Measurements from ENCODE around the gene NPPB. TPM values are rescaled to one million over a fixed set of nuclear protein-coding genes. Genes with fewer than 3 reads are reported as not detected.

The NPPB gene

DNA sequence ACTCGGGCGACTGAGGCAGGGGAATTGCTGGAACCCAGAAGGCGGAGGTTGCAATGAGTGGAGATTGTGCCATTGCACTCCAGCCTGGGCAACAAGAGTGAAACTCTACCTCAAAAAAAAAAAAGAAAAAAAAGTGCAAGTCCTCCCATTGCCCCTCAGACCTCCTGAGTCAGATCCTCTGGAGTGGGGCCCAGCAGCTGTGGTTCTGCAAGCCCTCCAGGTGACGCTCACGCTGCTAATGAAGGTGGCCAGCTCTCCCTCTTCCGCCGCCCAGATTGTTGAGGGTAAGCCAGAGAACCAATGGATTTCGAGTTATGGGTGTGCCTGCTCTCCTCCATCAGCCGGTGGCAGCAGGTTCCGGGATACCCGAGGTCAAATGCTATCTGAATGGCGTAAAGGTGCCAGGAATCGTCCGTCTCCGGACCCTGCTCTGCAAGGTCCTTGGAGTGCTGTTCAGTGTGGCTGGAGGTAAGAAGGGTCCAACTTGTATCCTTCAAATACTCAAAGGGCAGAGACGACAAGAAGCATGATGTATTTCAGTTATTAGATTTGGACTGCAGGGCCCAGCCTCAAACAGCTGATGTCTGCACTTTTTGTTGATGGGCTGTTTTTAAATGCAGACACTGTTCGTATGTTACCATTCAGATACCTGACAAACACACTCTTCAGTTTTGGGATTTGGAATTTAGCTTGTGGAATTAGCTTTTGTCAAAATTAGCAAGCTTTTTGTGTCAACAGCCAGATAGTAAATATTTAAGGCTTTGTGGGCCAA, 35.2 kb downstream of the NPPB start:
- no peaks in the 10 kb centered on the region for H3K79me1 ChIP-seq (ENCODE audit: low read length)
- H2AK5ac ChIP-seq (ENCODE audit: low read length), result no peak overlapping the region

GRCh38 chr1:11822091-11822490, 36.7 kb downstream of the NPPB start:
- Histone ChIP-seq H3K27me3 (ENCODE audit: insufficient read depth, low read length, poor library complexity) (no peaks in the 10 kb centered on the region), H4K8ac (ENCODE audit: low read depth, low read length) (no peak overlapping the region), H2BK5ac (ENCODE audit: low read length) (no peak overlapping the region), H3K18ac (ENCODE audit: low read length) (no peak overlapping the region), H3K4ac (ENCODE audit: low read depth, low read length) (no peak overlapping the region), H2BK120ac (ENCODE audit: low read depth, low read length) (no peak overlapping the region), H3K9ac (ENCODE audit: low read length) (no peak overlapping the region), H2BK15ac (replicated peaks; ENCODE audit: low read depth) (no peak overlapping the region), H3K4me3 (ENCODE audit: low read length) (no peak overlapping the region), H3K4me1 (ENCODE audit: control insufficient read depth, low read depth, low read length) (no peaks in the 10 kb centered on the region), H3K79me1 (ENCODE audit: low read length) (no peaks in the 10 kb centered on the region), H3K23ac (ENCODE audit: low read length) (no peak overlapping the region), H3K4me2 (ENCODE audit: low read length) (no peak overlapping the region), H4K5ac (ENCODE audit: low read length) (no peak overlapping the region), H2AK5ac (ENCODE audit: low read length) (no peak overlapping the region), H3K79me2 (ENCODE audit: control insufficient read depth, insufficient read depth, low read length) (no peaks in the 10 kb centered on the region), H3K27ac (ENCODE audit: low read depth, low read length) (no peak overlapping the region), H3K36me3 (ENCODE audit: control insufficient read depth, insufficient read depth, low read length) (peaks cover 10% of the 10 kb centered on the region), H3K56ac (ENCODE audit: low read length) (no peak overlapping the region)
- WGBS (ENCODE audit: extremely low coverage, insufficient coverage, low lambda C conversion rate), result no CpG with 5 or more reads among the region's 3 CpGs
- DNase-seq, result no peak

More for the DNA sequence above, 35.2 kb downstream of the NPPB start:
- no CpG with 5 or more reads among the region's 17 CpGs for WGBS (ENCODE audit: extremely low coverage, insufficient coverage, low lambda C conversion rate)
- Histone ChIP-seq H3K4ac (ENCODE audit: low read depth, low read length) (no peak overlapping the region), H2BK15ac (replicated peaks; ENCODE audit: low read depth) (no peak overlapping the region), H4K5ac (ENCODE audit: low read length) (no peak overlapping the region), H3K4me2 (ENCODE audit: low read length) (no peak overlapping the region), H2BK120ac (ENCODE audit: low read depth, low read length) (no peak overlapping the region), H3K79me2 (ENCODE audit: control insufficient read depth, insufficient read depth, low read length) (no peaks in the 10 kb centered on the region), H3K56ac (ENCODE audit: low read length) (no peak overlapping the region), H3K23ac (ENCODE audit: low read length) (no peak overlapping the region), H2BK5ac (ENCODE audit: low read length) (no peak overlapping the region), H3K27ac (ENCODE audit: low read depth, low read length) (no peak overlapping the region), H3K4me1 (ENCODE audit: control insufficient read depth, low read depth, low read length) (no peaks in the 10 kb centered on the region), H3K27me3 (ENCODE audit: insufficient read depth, low read length, poor library complexity) (no peaks in the 10 kb centered on the region), H3K4me3 (ENCODE audit: low read length) (no peak overlapping the region), H3K36me3 (ENCODE audit: control insufficient read depth, insufficient read depth, low read length) (peaks cover 9% of the 10 kb centered on the region), H3K18ac (ENCODE audit: low read length) (no peak overlapping the region), H3K9ac (ENCODE audit: low read length) (no peak overlapping the region), H4K8ac (ENCODE audit: low read depth, low read length) (no peak overlapping the region)
- no peak for DNase-seq

GRCh38 chr1:11817192-11817591, 41.6 kb downstream of the NPPB start:
- Histone ChIP-seq H3K4me3 (ENCODE audit: low read length) (no peak overlapping the region), H3K18ac (ENCODE audit: low read length) (no peak overlapping the region), H2AK5ac (ENCODE audit: low read length) (no peak overlapping the region), H3K27me3 (ENCODE audit: insufficient read depth, low read length, poor library complexity) (no peaks in the 10 kb centered on the region), H3K4ac (ENCODE audit: low read depth, low read length) (no peak overlapping the region), H3K23ac (ENCODE audit: low read length) (no peak overlapping the region), H2BK5ac (ENCODE audit: low read length) (no peak overlapping the region), H3K4me2 (ENCODE audit: low read length) (no peak overlapping the region), H2BK120ac (ENCODE audit: low read depth, low read length) (no peak overlapping the region), H4K8ac (ENCODE audit: low read depth, low read length) (no peak overlapping the region), H3K56ac (ENCODE audit: low read length) (no peak overlapping the region), H3K9ac (ENCODE audit: low read length) (no peak overlapping the region), H4K5ac (ENCODE audit: low read length) (no peak overlapping the region), H3K36me3 (ENCODE audit: control insufficient read depth, insufficient read depth, low read length) (peaks cover 15% of the 10 kb centered on the region), H3K79me2 (ENCODE audit: control insufficient read depth, insufficient read depth, low read length) (no peaks in the 10 kb centered on the region), H3K27ac (ENCODE audit: low read depth, low read length) (no peak overlapping the region), H3K79me1 (ENCODE audit: low read length) (peaks cover 2% of the 10 kb centered on the region), H2BK15ac (replicated peaks; ENCODE audit: low read depth) (no peak overlapping the region), H3K4me1 (ENCODE audit: control insufficient read depth, low read depth, low read length) (no peaks in the 10 kb centered on the region)
- DNase-seq, result no peak
- WGBS (ENCODE audit: extremely low coverage, insufficient coverage, low lambda C conversion rate), result no CpG with 5 or more reads among the region's 12 CpGs

DNA sequence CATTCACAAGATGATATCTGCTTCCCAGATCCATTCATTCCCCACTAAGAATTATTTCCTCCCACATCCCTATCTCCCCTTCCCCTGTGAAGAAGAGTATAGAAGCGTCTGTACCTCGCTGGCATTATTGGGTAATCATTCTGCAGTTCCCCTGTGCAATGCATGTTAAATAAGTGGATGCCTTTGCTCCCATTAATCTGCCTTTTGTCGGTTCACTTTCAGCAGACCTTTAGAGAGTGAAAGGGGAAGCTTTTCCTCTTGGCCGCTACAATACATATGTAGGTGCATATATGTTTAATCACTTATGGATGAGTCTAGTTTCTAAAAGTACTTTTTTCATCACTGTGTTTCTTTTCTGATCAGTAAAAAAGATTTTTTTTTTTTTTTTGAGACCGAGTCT, 45.7 kb downstream of the NPPB start:
- no peaks in the 10 kb centered on the region for H3K27me3 ChIP-seq (ENCODE audit: insufficient read depth, low read length, poor library complexity)
- no peak overlapping the region for H2BK15ac ChIP-seq (replicated peaks; ENCODE audit: low read depth)
- no CpG with 5 or more reads among the region's 5 CpGs for WGBS (ENCODE audit: extremely low coverage, insufficient coverage, low lambda C conversion rate)
- H3K4ac ChIP-seq (ENCODE audit: low read depth, low read length), result no peak overlapping the region
- no peak overlapping the region for H2BK120ac ChIP-seq (ENCODE audit: low read depth, low read length)
- no peak overlapping the region for H3K23ac ChIP-seq (ENCODE audit: low read length)
- H4K5ac ChIP-seq (ENCODE audit: low read length), result no peak overlapping the region
- H3K9ac ChIP-seq (ENCODE audit: low read length), result no peak overlapping the region
- no peak overlapping the region for H2BK5ac ChIP-seq (ENCODE audit: low read length)
- no peak overlapping the region for H3K56ac ChIP-seq (ENCODE audit: low read length)
- peaks cover 6% of the 10 kb centered on the region for H3K79me2 ChIP-seq (ENCODE audit: control insufficient read depth, insufficient read depth, low read length)
- peaks cover 13% of the 10 kb centered on the region for H3K36me3 ChIP-seq (ENCODE audit: control insufficient read depth, insufficient read depth, low read length)
- no peaks in the 10 kb centered on the region for H3K4me1 ChIP-seq (ENCODE audit: control insufficient read depth, low read depth, low read length)
- H3K27ac ChIP-seq (ENCODE audit: low read depth, low read length), result no peak overlapping the region
- H2AK5ac ChIP-seq (ENCODE audit: low read length), result no peak overlapping the region
- no peak overlapping the region for H3K4me2 ChIP-seq (ENCODE audit: low read length)
- H3K79me1 ChIP-seq (ENCODE audit: low read length), result peaks cover 4% of the 10 kb centered on the region
- no peak overlapping the region for H3K4me3 ChIP-seq (ENCODE audit: low read length)
- H3K18ac ChIP-seq (ENCODE audit: low read length), result no peak overlapping the region
- H4K8ac ChIP-seq (ENCODE audit: low read depth, low read length), result no peak overlapping the region
- no peak for DNase-seq

Small RNA genes lying within 50 kb of the gene (small RNA-seq; reads per million reads assigned to genes)
- gene RF02156 (ENCODE audit: insufficient read depth) (not detected), gene RF02157 (ENCODE audit: insufficient read depth) (not detected), gene RF02158 (ENCODE audit: insufficient read depth) (not detected)
